ENCODE measurements around the gene CCDC178.

CCDC178 gene

GRCh38 chr18:33051407-33051806 lies 389.1 kb downstream of the CCDC178 start:
- TF ChIP-seq EZH2 (IDR thresholded peaks at IDR 0.05; ENCODE audit: borderline replicate concordance, low read length) (no peak), CTCF (IDR thresholded peaks at IDR 0.05; ENCODE audit: low read length) (no peak)
- Histone ChIP-seq H3K4me3 (ENCODE audit: low read depth, low read length, poor library complexity, severe bottlenecking) (no peak overlapping the region), H3K4me2 (ENCODE audit: low read length) (no peak overlapping the region), H3K9me2 (ENCODE audit: low read depth, low read length) (no peaks in the 10 kb centered on the region), H3K79me2 (ENCODE audit: insufficient read depth, low read length) (no peaks in the 10 kb centered on the region), H3K36me3 (ENCODE audit: insufficient read depth, low read length) (no peaks in the 10 kb centered on the region), H3K27me3 (ENCODE audit: insufficient read depth, low read length) (no peaks in the 10 kb centered on the region), H3F3A (ENCODE audit: insufficient read depth, low read length) (no peaks in the 10 kb centered on the region), H3K27ac (ENCODE audit: low read depth, low read length, poor library complexity, severe bottlenecking) (no peak overlapping the region), H4K20me1 (ENCODE audit: insufficient read depth, low read length) (no peaks in the 10 kb centered on the region), H3K9ac (ENCODE audit: low read length) (no peak overlapping the region), H3K9me3 (ENCODE audit: low read length) (no peaks in the 10 kb centered on the region), H3K4me1 (ENCODE audit: insufficient read depth, low read length, severe bottlenecking) (no peaks in the 10 kb centered on the region), H2AFZ (ENCODE audit: low read length) (no peak overlapping the region)

- no peak overlapping the region for H3K27ac ChIP-seq (ENCODE audit: low read depth, low read length, poor library complexity, severe bottlenecking)
- TF ChIP-seq CTCF (IDR thresholded peaks at IDR 0.05; ENCODE audit: low read length), result no peak
- TF ChIP-seq EZH2 (IDR thresholded peaks at IDR 0.05; ENCODE audit: borderline replicate concordance, low read length), result no peak
- no peak overlapping the region for H3K4me2 ChIP-seq (ENCODE audit: low read length)
- no peaks in the 10 kb centered on the region for H3K79me2 ChIP-seq (ENCODE audit: insufficient read depth, low read length)
- H3K4me3 ChIP-seq (ENCODE audit: low read depth, low read length, poor library complexity, severe bottlenecking), result no peak overlapping the region
- H3K27me3 ChIP-seq (ENCODE audit: insufficient read depth, low read length), result no peaks in the 10 kb centered on the region
- no peaks in the 10 kb centered on the region for H4K20me1 ChIP-seq (ENCODE audit: insufficient read depth, low read length)
- no peaks in the 10 kb centered on the region for H3K36me3 ChIP-seq (ENCODE audit: insufficient read depth, low read length)
- no peaks in the 10 kb centered on the region; the same call in 1 of the 2 replicates for H3K9me2 ChIP-seq (ENCODE audit: low read depth, low read length)
- H3K4me1 ChIP-seq (ENCODE audit: insufficient read depth, low read length, severe bottlenecking), result no peaks in the 10 kb centered on the region
- H3F3A ChIP-seq (ENCODE audit: insufficient read depth, low read length), result no peaks in the 10 kb centered on the region
- no peaks in the 10 kb centered on the region for H3K9me3 ChIP-seq (ENCODE audit: low read length)
- no peak overlapping the region for H2AFZ ChIP-seq (ENCODE audit: low read length)
- no peak overlapping the region for H3K9ac ChIP-seq (ENCODE audit: low read length)
These were observed 400.3 kb downstream of the CCDC178 start for GRCh38 chr18:33040213-33040612.

GRCh38 chr18:33034945-33035344 lies 405.6 kb downstream of the CCDC178 start:
- Histone ChIP-seq H3K27me3 (ENCODE audit: insufficient read depth, low read length) (no peaks in the 10 kb centered on the region), H3K9ac (ENCODE audit: low read length) (no peak overlapping the region), H3K9me3 (ENCODE audit: low read length) (no peaks in the 10 kb centered on the region), H3K4me2 (ENCODE audit: low read length) (no peak overlapping the region), H3F3A (ENCODE audit: insufficient read depth, low read length) (no peaks in the 10 kb centered on the region), H2AFZ (ENCODE audit: low read length) (no peak overlapping the region), H3K36me3 (ENCODE audit: insufficient read depth, low read length) (no peaks in the 10 kb centered on the region), H3K4me1 (ENCODE audit: insufficient read depth, low read length, severe bottlenecking) (no peaks in the 10 kb centered on the region), H3K27ac (ENCODE audit: low read depth, low read length, poor library complexity, severe bottlenecking) (no peak overlapping the region), H4K20me1 (ENCODE audit: insufficient read depth, low read length) (no peaks in the 10 kb centered on the region), H3K9me2 (ENCODE audit: low read depth, low read length) (no peaks in the 10 kb centered on the region), H3K79me2 (ENCODE audit: insufficient read depth, low read length) (no peaks in the 10 kb centered on the region), H3K4me3 (ENCODE audit: low read depth, low read length, poor library complexity, severe bottlenecking) (no peak overlapping the region)
- TF ChIP-seq CTCF (IDR thresholded peaks at IDR 0.05; ENCODE audit: low read length) (no peak), EZH2 (IDR thresholded peaks at IDR 0.05; ENCODE audit: borderline replicate concordance, low read length) (no peak)
